GM23248 (cell line): Measurements from ENCODE around the gene ITGB4. TPM values are rescaled to one million over a fixed set of nuclear protein-coding genes. Genes with fewer than 3 reads are reported as not detected.
A peak's percentile ranks its signal among the peaks of the same experiment; 100 is the strongest.

ENCODE experiments used
- DNase-seq: peaks from one replicate; pipeline ENCODE4 v3.0.0-alpha.2; 2015
- H2AFZ ChIP-seq: fragments of 200-600 bp; sonication (generic); 2 replicates; pipeline ENCODE4 v1.6.1; 2016; ENCODE audit warnings: antibody characterized with exemption
- H3F3A ChIP-seq: fragments of 200-600 bp; sonication (generic); 2 replicates; pipeline ENCODE4 v1.6.1; 2016; ENCODE audit warnings: mild to moderate bottlenecking, antibody characterized with exemption, mixed run types; ENCODE audit not compliant: insufficient read depth
- H3K27ac ChIP-seq: fragments of 200-600 bp; sonication (generic); 2 replicates; pipeline ENCODE4 v1.5.1; 2016; ENCODE audit warnings: mild to moderate bottlenecking
- H3K27me3 ChIP-seq: fragments of 200-600 bp; sonication (generic); replicated peaks from 2 replicates; pipeline ENCODE4 v1.6.1; 2016; ENCODE audit warnings: mild to moderate bottlenecking; ENCODE audit not compliant: insufficient read depth
- H3K36me3 ChIP-seq: fragments of 200-600 bp; sonication (generic); 2 replicates; pipeline ENCODE4 v1.6.1; 2016; ENCODE audit warnings: low read depth, mild to moderate bottlenecking
- H3K4me1 ChIP-seq: fragments of 200-600 bp; sonication (generic); 2 replicates; pipeline ENCODE4 v1.6.1; 2016; ENCODE audit warnings: mild to moderate bottlenecking; ENCODE audit not compliant: insufficient read depth
- H3K4me2 ChIP-seq: fragments of 200-600 bp; sonication (generic); one replicate; pipeline ENCODE4 v1.6.1; 2016; ENCODE audit warnings: mild to moderate bottlenecking; ENCODE audit not compliant: unreplicated experiment
- H3K4me3 ChIP-seq: fragments of 200-600 bp; sonication (generic); 2 replicates; pipeline ENCODE4 v1.5.1; 2016; ENCODE audit warnings: mild to moderate bottlenecking
- H3K79me2 ChIP-seq: fragments of 200-600 bp; sonication (generic); 2 replicates; pipeline ENCODE4 v1.6.1; 2016; ENCODE audit warnings: mild to moderate bottlenecking; ENCODE audit not compliant: insufficient read depth
- H3K9ac ChIP-seq: fragments of 200-600 bp; sonication (generic); 2 replicates; pipeline ENCODE4 v1.6.1; 2016; ENCODE audit warnings: mild to moderate bottlenecking
- H3K9me2 ChIP-seq: fragments of 200-600 bp; sonication (generic); 2 replicates; pipeline ENCODE4 v1.6.1; 2016; ENCODE audit warnings: mixed run types, mild to moderate bottlenecking, moderate library complexity; ENCODE audit not compliant: insufficient read depth
- H3K9me3 ChIP-seq: fragments of 200-600 bp; sonication (generic); one replicate; pipeline ENCODE4 v1.6.1; 2017; ENCODE audit warnings: low read depth
- H4K20me1 ChIP-seq: fragments of 200-600 bp; sonication (generic); 2 replicates; pipeline ENCODE4 v1.6.0; 2016; ENCODE audit not compliant: insufficient read depth
- EZH2 ChIP-seq: fragments of 200-600 bp; sonication (generic); IDR thresholded peaks from 2 replicates; pipeline ENCODE4 v1.6.1; 2018; ENCODE audit warnings: antibody characterized with exemption, mild to moderate bottlenecking; ENCODE audit not compliant: insufficient read depth, poor library complexity, severe bottlenecking
- EZH2phosphoT487 ChIP-seq: fragments of 200-600 bp; sonication (generic); IDR thresholded peaks from 2 replicates; pipeline ENCODE4 v1.6.1; 2018; ENCODE audit warnings: antibody characterized with exemption, moderate library complexity, mild to moderate bottlenecking, low read depth; ENCODE audit not compliant: insufficient read depth
- WGBS, 2 experiments: methylation state at CpG; one replicate each; pipeline ENCODE4 v1.1.6; 2015 to 2017; ENCODE audit warnings: low lambda C conversion rate in 2 of 2, low coverage in 1 of 2; ENCODE audit errors: missing lambda C conversion rate in 2 of 2; 5-methylcytosine and 5-hydroxymethylcytosine counted together
- in situ Hi-C: fragments of 300-500 bp; cut with MboI; formaldehyde crosslinking; loops from 2 replicates; pipeline ENCODE4 v1.15.0; 2020
- polyA plus RNA-seq: library from polyadenylated mRNA; unstranded; fragments of >200 nt; fragmentation: Nextera tagmentation; extraction: Ambion mirVana; gene quantifications from 2 replicates; pipeline ENCODE4 v1.2.1, GENCODE V29; 2016
- total RNA-seq: library from RNA; depleted of rRNA; stranded (reverse); fragments of >200 nt; shearing (Covaris generic); gene quantifications from 2 replicates; pipeline ENCODE4 v1.2.3, GENCODE V29; 2014

The ITGB4 gene
- total and polyA plus RNA-seq, 2 experiments from 2014 or later: under 0.01 to 1.5 TPM

DNA sequence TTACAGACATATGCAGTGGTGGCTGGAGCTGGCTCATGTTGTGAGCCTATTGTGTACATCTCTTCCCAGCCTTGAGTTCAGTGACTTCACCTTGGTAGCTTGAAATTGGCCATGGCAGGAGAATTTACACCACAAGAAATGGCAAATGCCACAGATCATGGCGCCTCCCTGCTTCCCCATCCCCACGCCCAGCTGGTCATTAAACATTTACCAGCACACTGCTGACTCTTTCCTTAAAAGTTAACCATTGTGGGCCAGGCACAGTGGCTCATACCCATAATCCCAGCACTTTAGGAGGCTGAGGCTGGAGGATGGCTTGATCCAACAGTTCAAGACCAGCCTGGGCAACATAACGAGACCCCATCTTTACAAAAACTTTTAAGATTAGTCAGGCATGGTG is 22.6 kb upstream of the ITGB4 start:
- Histone ChIP-seq H3K9me2 (no peaks in the 10 kb centered on the region), H3K27me3 (no peaks in the 10 kb centered on the region), H3K9me3 (no peaks in the 10 kb centered on the region), H3K4me3 (no peak overlapping the region), H3K36me3 (peaks cover 30% of the 10 kb centered on the region; the same call in 1 of the 2 replicates), H3K27ac (no peak overlapping the region), H3F3A (peaks cover 39% of the 10 kb centered on the region), H4K20me1 (no peaks in the 10 kb centered on the region), H3K4me2 (no peak overlapping the region), H3K9ac (no peak overlapping the region), H3K79me2 (peaks cover 45% of the 10 kb centered on the region), H2AFZ (no peak overlapping the region), H3K4me1 (peaks cover 45% of the 10 kb centered on the region)
- in situ Hi-C loops: no loop called here
- TF ChIP-seq EZH2: no peak
- no peak for TF ChIP-seq EZH2phosphoT487
- WGBS, 2 experiments: 93 to 97% methylated on average over 3 of the region's 3 CpGs
- no peak for DNase-seq

DNA sequence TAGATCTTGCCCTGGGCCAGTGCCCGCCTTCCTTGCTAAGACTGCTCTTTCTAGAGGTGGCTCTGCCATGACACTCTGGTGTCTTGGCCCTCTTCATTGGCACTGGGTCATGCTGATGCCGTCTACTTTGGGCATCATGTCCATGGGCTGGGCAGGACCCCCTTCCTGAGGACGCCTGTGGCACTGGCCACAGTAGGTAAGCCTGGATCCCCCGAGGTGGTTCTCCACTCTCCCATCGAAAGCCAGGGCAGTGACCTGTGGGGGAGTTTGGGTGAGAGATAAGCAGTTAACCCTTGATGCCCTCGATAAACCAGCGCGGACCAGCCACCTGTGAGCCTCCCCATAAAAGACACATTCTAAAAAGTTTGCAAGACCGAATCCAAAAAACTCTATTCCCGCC is 20.0 kb upstream of the ITGB4 start:
- H3K4me1 ChIP-seq: peaks cover 23% of the 10 kb centered on the region
- H3K9me3 ChIP-seq: no peaks in the 10 kb centered on the region
- 92 to 97% methylated on average over 10 of the region's 10 CpGs for WGBS, 2 experiments
- H3K4me3 ChIP-seq: no peak overlapping the region
- H3F3A ChIP-seq: peaks cover 19% of the 10 kb centered on the region; the same call in 1 of the 2 replicates
- H3K27me3 ChIP-seq: no peaks in the 10 kb centered on the region
- peaks cover 28% of the 10 kb centered on the region; the same call in 1 of the 2 replicates for H3K36me3 ChIP-seq
- peak overlapping the region; percentile 81 for H3K27ac ChIP-seq
- in situ Hi-C loops: no loop called here
- H2AFZ ChIP-seq: no peak overlapping the region
- H3K9me2 ChIP-seq: no peaks in the 10 kb centered on the region
- peaks cover 32% of the 10 kb centered on the region for H3K79me2 ChIP-seq
- DNase-seq: no peak
- H4K20me1 ChIP-seq: no peaks in the 10 kb centered on the region
- H3K9ac ChIP-seq: 0 out of 2 replicates have a peak overlapping the region, but pooled peaks have one; percentile 38
- no peak overlapping the region for H3K4me2 ChIP-seq
- TF ChIP-seq EZH2phosphoT487 (no peak), EZH2 (no peak)

DNA sequence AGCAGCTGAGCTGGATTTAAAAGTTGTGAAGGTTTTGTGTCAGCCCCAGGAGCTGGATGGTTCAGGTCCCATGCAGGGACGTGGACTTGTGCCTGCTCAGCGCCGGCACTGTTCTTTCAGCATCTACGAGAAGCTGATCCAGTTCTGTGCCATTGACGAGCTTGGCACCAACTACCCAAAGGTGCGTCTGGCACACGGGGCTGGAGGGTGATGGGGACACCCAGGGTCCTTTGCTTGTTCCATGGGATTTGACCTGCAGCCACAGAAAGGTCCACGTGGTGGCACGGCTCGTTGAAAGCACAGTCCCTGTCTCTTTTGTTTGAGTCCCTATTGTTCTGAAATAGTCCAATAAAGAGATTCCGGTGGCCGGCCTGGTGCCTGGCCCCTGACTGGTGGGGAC is 18.1 kb upstream of the ITGB4 start:
- TF ChIP-seq EZH2 (no peak), EZH2phosphoT487 (no peak)
- Histone ChIP-seq H3K9ac (no peak overlapping the region), H3K27ac (no peak overlapping the region), H3K9me3 (no peaks in the 10 kb centered on the region), H3K79me2 (peaks cover 18% of the 10 kb centered on the region; the same call in 1 of the 2 replicates), H3K4me2 (no peak overlapping the region), H3K27me3 (no peaks in the 10 kb centered on the region), H2AFZ (no peak overlapping the region), H3K4me1 (peaks cover 23% of the 10 kb centered on the region), H3F3A (peaks cover 19% of the 10 kb centered on the region; the same call in 1 of the 2 replicates), H3K4me3 (no peak overlapping the region), H4K20me1 (no peaks in the 10 kb centered on the region), H3K36me3 (peaks cover 43% of the 10 kb centered on the region; the same call in 1 of the 2 replicates), H3K9me2 (no peaks in the 10 kb centered on the region)
- 91 to 95% methylated on average over 12 of the region's 12 CpGs for WGBS, 2 experiments
- no peak for DNase-seq
- in situ Hi-C loops: no loop called here

- Histone ChIP-seq H3K27ac (no peak overlapping the region), H3K79me2 (peaks cover 14% of the 10 kb centered on the region; the same call in 1 of the 2 replicates), H3K9me2 (no peaks in the 10 kb centered on the region), H4K20me1 (no peaks in the 10 kb centered on the region), H3K36me3 (peaks cover 46% of the 10 kb centered on the region; the same call in 1 of the 2 replicates), H3K27me3 (no peaks in the 10 kb centered on the region), H3K4me3 (no peak overlapping the region), H3K4me1 (peaks cover 23% of the 10 kb centered on the region), H3K9ac (no peak overlapping the region), H3K9me3 (no peaks in the 10 kb centered on the region), H3F3A (peaks cover 19% of the 10 kb centered on the region; the same call in 1 of the 2 replicates), H3K4me2 (no peak overlapping the region), H2AFZ (no peak overlapping the region)
- TF ChIP-seq EZH2: no peak
- no peak for TF ChIP-seq EZH2phosphoT487
- in situ Hi-C loops: no loop called here
- DNase-seq: peak; percentile 40
- WGBS, 2 experiments: 89 to 90% methylated on average over 9 of the region's 9 CpGs
Measured at GRCh38 chr17:75703591-75703990, 17.7 kb upstream of the ITGB4 start.
